H1 (cell line): ENCODE data around the gene WDR59. TPM values are rescaled to one million over a fixed set of nuclear protein-coding genes. Genes with fewer than 3 reads are reported as not detected.
A peak's percentile ranks its signal among the peaks of the same experiment; 100 is the strongest.

Source experiments
- CTCF ChIA-PET: fragments of 300-600 bp; sonication (Branson Sonifier 250); formaldehyde crosslinking; loops from one replicate; lab custom pipeline; 2021; ENCODE audit not compliant: partially characterized antibody; lab: Charles Lee
- POLR2A ChIA-PET: fragments of 300-600 bp; sonication (Branson Sonifier 250); formaldehyde crosslinking; loops from one replicate; lab custom pipeline; 2021; ENCODE audit warnings: inconsistent platforms; ENCODE audit not compliant: partially characterized antibody; lab: Charles Lee
- DNase-seq, 2 experiments: peaks; one replicate each; pipeline versions ENCODE4 v3.0.0 to v3.0.0-alpha.2; 2010 to 2022; ENCODE audit warnings: low spot score in 2 of 2, low read depth in 1 of 2, mixed read lengths in 1 of 2
- FAIRE-seq: peaks from 2 replicates; lab custom pipeline; 2011; peaks lifted over from hg19 to GRCh38; lab: Jason Lieb, UNC
- H2AFZ ChIP-seq: 2 replicates; pipeline ENCODE4 v1.8.1; 2012; ENCODE audit warnings: low read length, inconsistent platforms
- H2AK5ac ChIP-seq: 2 replicates; pipeline ENCODE4 v1.6.1; 2013; ENCODE audit warnings: low read depth, low read length
- H2BK120ac ChIP-seq: replicated peaks from 2 replicates; pipeline ENCODE3; 2013; ENCODE audit warnings: low read depth, low read length, inconsistent platforms
- H2BK12ac ChIP-seq: 2 replicates; pipeline ENCODE4 v1.6.1; 2013; ENCODE audit warnings: low read depth, low read length
- H2BK15ac ChIP-seq: 2 replicates; pipeline ENCODE4 v1.6.1; 2013; ENCODE audit warnings: low read length
- H2BK20ac ChIP-seq: 2 replicates; pipeline ENCODE4 v1.6.1; 2013; ENCODE audit warnings: low read length
- H2BK5ac ChIP-seq: 2 replicates; pipeline ENCODE4 v1.6.1; 2013; ENCODE audit warnings: low read depth, low read length
- H3K14ac ChIP-seq: 2 replicates; pipeline ENCODE4 v1.6.1; 2013; ENCODE audit warnings: inconsistent platforms; ENCODE audit not compliant: insufficient read length
- H3K18ac ChIP-seq: 2 replicates; pipeline ENCODE4 v1.6.1; 2013; ENCODE audit warnings: low read length; ENCODE audit errors: extremely low read depth
- H3K23ac ChIP-seq: 2 replicates; pipeline ENCODE4 v1.6.1; 2013; ENCODE audit warnings: inconsistent platforms; ENCODE audit not compliant: insufficient read length
- H3K23me2 ChIP-seq: 2 replicates; pipeline ENCODE4 v1.6.1; 2013; ENCODE audit warnings: low read depth, low read length
- H3K27ac ChIP-seq: 2 replicates; pipeline ENCODE4 v1.6.1; 2011; ENCODE audit warnings: low read depth, low read length, inconsistent platforms
- H3K27me3 ChIP-seq, 4 experiments: replicated peaks in 1 of 4; 1 replicate in 1 of 4; 2 replicates in 3 of 4; pipeline versions ENCODE4 v1.6.1 to v1.8.1; 2011 to 2013; ENCODE audit warnings: low read length in 3 of 4, mild to moderate bottlenecking in 3 of 4, inconsistent platforms in 2 of 4, mixed read lengths in 2 of 4, moderate library complexity in 1 of 4; ENCODE audit not compliant: control insufficient read depth in 3 of 4, insufficient read depth in 3 of 4; ENCODE audit errors: extremely low read depth in 1 of 4
- H3K36me3 ChIP-seq, 4 experiments: 2 replicates each; pipeline versions ENCODE4 v1.6.1 to v1.8.1; 2011 to 2013; ENCODE audit warnings: mild to moderate bottlenecking in 4 of 4, low read length in 3 of 4, moderate library complexity in 2 of 4, control low read depth in 1 of 4, inconsistent platforms in 1 of 4; ENCODE audit not compliant: insufficient read depth in 4 of 4, control insufficient read depth in 2 of 4
- H3K4ac ChIP-seq: replicated peaks from 2 replicates; pipeline ENCODE3; 2013; ENCODE audit warnings: low read length, low read depth, mixed read lengths, inconsistent platforms; ENCODE audit not compliant: insufficient read length
- H3K4me1 ChIP-seq, 4 experiments: replicated peaks in 1 of 4; 1 replicate in 1 of 4; 2 replicates in 3 of 4; pipeline versions ENCODE4 v1.6.1 to v1.8.1; 2011 to 2013; ENCODE audit warnings: low read length in 3 of 4, inconsistent platforms in 2 of 4, mixed read lengths in 1 of 4; ENCODE audit not compliant: insufficient read depth in 4 of 4, control insufficient read depth in 3 of 4
- H3K4me2 ChIP-seq, 2 experiments: 2 replicates each; pipeline versions ENCODE4 v1.6.1 to v1.8.1; 2011 to 2013; ENCODE audit warnings: low read depth in 2 of 2, low read length in 2 of 2, control low read depth in 1 of 2, inconsistent platforms in 1 of 2, mild to moderate bottlenecking in 1 of 2; ENCODE audit not compliant: insufficient read depth in 1 of 2
- H3K4me3 ChIP-seq, 4 experiments: fragments of 200-600, 300-600 bp in 1 of 4; sonication (generic), shearing (Covaris generic), sonication (Bioruptor Twin) in 1 of 4; 2 replicates each; pipeline versions ENCODE4 v1.5.1 to v1.8.1; 2011 to 2016; ENCODE audit warnings: low read length in 4 of 4, low read depth in 3 of 4, control low read depth in 2 of 4, inconsistent platforms in 2 of 4, mild to moderate bottlenecking in 2 of 4, mixed read lengths in 1 of 4, moderate library complexity in 1 of 4; ENCODE audit not compliant: insufficient read depth in 2 of 4; ENCODE audit errors: extremely low read depth in 1 of 4
- H3K56ac ChIP-seq: replicated peaks from 2 replicates; pipeline ENCODE3; 2013; ENCODE audit warnings: low read depth, mild to moderate bottlenecking, mixed read lengths, low read length, inconsistent platforms; ENCODE audit not compliant: insufficient read length
- H3K79me1 ChIP-seq: 2 replicates; pipeline ENCODE4 v1.6.1; 2013; ENCODE audit warnings: low read depth, low read length, control low read depth
- H3K79me2 ChIP-seq, 2 experiments: 2 replicates each; pipeline versions ENCODE4 v1.6.1 to v1.8.1; 2012 to 2013; ENCODE audit warnings: low read length in 2 of 2, mild to moderate bottlenecking in 2 of 2, inconsistent platforms in 1 of 2; ENCODE audit not compliant: insufficient read depth in 2 of 2, control insufficient read depth in 1 of 2
- H3K9ac ChIP-seq, 4 experiments: replicated peaks in 1 of 4; 1 replicate in 1 of 4; 2 replicates in 3 of 4; pipeline versions ENCODE4 v1.6.1 to v1.8.1; 2011 to 2013; ENCODE audit warnings: low read depth in 3 of 4, low read length in 3 of 4, control low read depth in 2 of 4, mild to moderate bottlenecking in 2 of 4, moderate library complexity in 2 of 4, inconsistent platforms in 1 of 4; ENCODE audit errors: extremely low read depth in 1 of 4
- H3K9me3 ChIP-seq, 2 experiments: 2 replicates each; pipeline versions ENCODE4 v1.6.1 to v1.8.1; 2012 to 2013; ENCODE audit warnings: mild to moderate bottlenecking in 2 of 2, moderate library complexity in 2 of 2, control low read depth in 1 of 2, inconsistent platforms in 1 of 2, low read depth in 1 of 2, low read length in 1 of 2, mixed read lengths in 1 of 2; ENCODE audit not compliant: insufficient read depth in 2 of 2
- H4K20me1 ChIP-seq, 2 experiments: replicated peaks in 1 of 2; 2 replicates each; pipeline versions ENCODE3 to v1.8.1; 2011 to 2013; ENCODE audit warnings: inconsistent platforms in 2 of 2, low read length in 2 of 2, mild to moderate bottlenecking in 1 of 2; ENCODE audit not compliant: insufficient read depth in 2 of 2, control insufficient read depth in 1 of 2
- H4K5ac ChIP-seq: 2 replicates; pipeline ENCODE4 v1.6.1; 2013; ENCODE audit warnings: low read length, low read depth, mixed read lengths, inconsistent platforms; ENCODE audit not compliant: insufficient read length
- H4K8ac ChIP-seq: 2 replicates; pipeline ENCODE4 v1.8.0; 2013; ENCODE audit warnings: mild to moderate bottlenecking, moderate library complexity, low read length, inconsistent platforms; ENCODE audit not compliant: insufficient read depth; ENCODE audit errors: extremely low read depth
- H4K91ac ChIP-seq: replicated peaks from 2 replicates; pipeline ENCODE3; 2013; ENCODE audit warnings: low read length, mixed read lengths, inconsistent platforms; ENCODE audit not compliant: insufficient read length
- ZNF274 ChIP-seq: IDR thresholded peaks from 2 replicates; pipeline ENCODE4 v1.7.0; 2012; ENCODE audit warnings: low read length, borderline replicate concordance; ENCODE audit errors: extremely low read depth
- WGBS, 2 experiments: shearing (Covaris generic) in 1 of 2; methylation state at CpG; one replicate each; pipeline versions ENCODE4 v1.1.6 to v1.1.7; 2013 to 2015; ENCODE audit warnings: low lambda C conversion rate in 2 of 2, mixed read lengths in 2 of 2, inconsistent platforms in 1 of 2, low coverage in 1 of 2, missing lambda C conversion rate in 1 of 2; ENCODE audit not compliant: insufficient replicate concordance in 2 of 2, insufficient coverage in 1 of 2, insufficient read length in 1 of 2; ENCODE audit errors: extremely low coverage in 1 of 2, missing lambda C conversion rate in 1 of 2; 5-methylcytosine and 5-hydroxymethylcytosine counted together
- polyA plus RNA-seq, 7 experiments: library from polyadenylated mRNA; depleted of rRNA in 3 of 7; stranded (reverse) in 5 of 7; unstranded in 2 of 7; fragments of >200 nt in 5 of 7; fragments of 200-250 nt in 2 of 7; gene quantifications; 1 replicate in 5 of 7; 2 replicates in 1 of 7; 4 replicates in 1 of 7; pipeline versions ENCODE4 v1.2.1 to v1.2.3, GENCODE V29; 2011 to 2013; ENCODE audit warnings: missing spikeins in 2 of 7, mixed read lengths in 2 of 7
- total RNA-seq: library from RNA; stranded (reverse); fragmentation: NEBNext Ultra II Directional; extraction: Animal tissue kit (Norgen Biotek cat#: 25700); gene quantifications from 2 replicates; pipeline ENCODE4 v1.2.1, GENCODE V29; 2021

WDR59 gene
- total and polyA plus RNA-seq, 2 of the 8 experiments (the other 6 are each of a cell fraction or from before 2014, with no cell fraction given): 84.2 to 124 TPM

DNA sequence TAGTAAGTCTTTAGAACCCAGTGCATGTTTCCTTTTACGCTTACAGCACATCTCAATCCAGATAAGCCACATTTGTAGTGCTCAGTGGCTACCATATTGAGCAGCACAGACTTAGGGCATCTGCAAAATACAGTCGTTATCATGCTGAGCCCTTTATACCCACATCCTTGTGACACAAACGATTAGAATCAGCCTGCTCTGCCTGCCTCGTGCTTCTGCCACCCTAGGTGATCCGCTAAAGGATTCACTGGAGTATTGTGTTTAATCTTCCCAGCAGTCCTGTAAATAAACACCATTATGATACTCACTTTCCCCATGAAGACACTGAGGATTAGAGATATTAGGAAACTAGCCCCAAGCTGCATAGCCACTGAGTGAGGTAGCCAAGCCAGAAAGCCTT, 159.0 kb downstream of the WDR59 start:
- no peak overlapping the region for H2BK20ac ChIP-seq
- H3K56ac ChIP-seq: no peak overlapping the region
- H2BK120ac ChIP-seq: no peak overlapping the region
- H4K20me1 ChIP-seq: no peaks in the 10 kb centered on the region
- no peaks in the 10 kb centered on the region for H3K79me2 ChIP-seq
- H4K8ac ChIP-seq: no peak overlapping the region
- no peaks in the 10 kb centered on the region for H3K23me2 ChIP-seq
- H3K4me1 ChIP-seq: peaks cover 0 to 2% (median 0%) of the 10 kb centered on the region in 4 experiments; a peak in 2 of 7 replicates
- H3K4ac ChIP-seq: no peak overlapping the region
- DNase-seq (no peak), FAIRE-seq (no peak)
- ChIA-PET POLR2A (no interaction called here), CTCF (interaction anchor here (0.9 to 4.9 kb wide), 4 partner anchors 12 to 99 kb away, joined by 4 to 28 read pairs (median 8); no protein-coding TSS in a partner anchor)
- 81% methylated on average over 5 of the region's 5 CpGs; no CpG with 5 or more reads in 1 of the 2 experiments for WGBS, 2 experiments
- no peak overlapping the region for H2AK5ac ChIP-seq
- no peaks in the 10 kb centered on the region for H3K36me3 ChIP-seq
- no peak overlapping the region for H4K5ac ChIP-seq
- H3K9ac ChIP-seq: no peak overlapping the region
- 0 out of 2 replicates have a peak overlapping the region, but pooled peaks have one; percentile 41 for H3K18ac ChIP-seq
- H3K9me3 ChIP-seq: no peaks in the 10 kb centered on the region
- H3K4me3 ChIP-seq: no peak overlapping the region
- H3K14ac ChIP-seq: no peak overlapping the region
- H2BK5ac ChIP-seq: no peak overlapping the region
- H2BK12ac ChIP-seq: no peak overlapping the region
- H3K79me1 ChIP-seq: no peaks in the 10 kb centered on the region
- H3K4me2 ChIP-seq: no peak overlapping the region
- H2BK15ac ChIP-seq: no peak overlapping the region
- H3K27ac ChIP-seq: no peak overlapping the region
- H4K91ac ChIP-seq: no peak overlapping the region
- TF ChIP-seq ZNF274: no peak
- H3K23ac ChIP-seq: no peak overlapping the region
- no peak overlapping the region for H2AFZ ChIP-seq
- no peaks in the 10 kb centered on the region for H3K27me3 ChIP-seq
